Measurements from ENCODE around the gene CCDC38. TPM values are rescaled to one million over a fixed set of nuclear protein-coding genes. Genes with fewer than 3 reads are reported as not detected.

Gene CCDC38
- total RNA-seq, 4 donors from 2014 or later, result 0.17 TPM; not detected in 3

DNA sequence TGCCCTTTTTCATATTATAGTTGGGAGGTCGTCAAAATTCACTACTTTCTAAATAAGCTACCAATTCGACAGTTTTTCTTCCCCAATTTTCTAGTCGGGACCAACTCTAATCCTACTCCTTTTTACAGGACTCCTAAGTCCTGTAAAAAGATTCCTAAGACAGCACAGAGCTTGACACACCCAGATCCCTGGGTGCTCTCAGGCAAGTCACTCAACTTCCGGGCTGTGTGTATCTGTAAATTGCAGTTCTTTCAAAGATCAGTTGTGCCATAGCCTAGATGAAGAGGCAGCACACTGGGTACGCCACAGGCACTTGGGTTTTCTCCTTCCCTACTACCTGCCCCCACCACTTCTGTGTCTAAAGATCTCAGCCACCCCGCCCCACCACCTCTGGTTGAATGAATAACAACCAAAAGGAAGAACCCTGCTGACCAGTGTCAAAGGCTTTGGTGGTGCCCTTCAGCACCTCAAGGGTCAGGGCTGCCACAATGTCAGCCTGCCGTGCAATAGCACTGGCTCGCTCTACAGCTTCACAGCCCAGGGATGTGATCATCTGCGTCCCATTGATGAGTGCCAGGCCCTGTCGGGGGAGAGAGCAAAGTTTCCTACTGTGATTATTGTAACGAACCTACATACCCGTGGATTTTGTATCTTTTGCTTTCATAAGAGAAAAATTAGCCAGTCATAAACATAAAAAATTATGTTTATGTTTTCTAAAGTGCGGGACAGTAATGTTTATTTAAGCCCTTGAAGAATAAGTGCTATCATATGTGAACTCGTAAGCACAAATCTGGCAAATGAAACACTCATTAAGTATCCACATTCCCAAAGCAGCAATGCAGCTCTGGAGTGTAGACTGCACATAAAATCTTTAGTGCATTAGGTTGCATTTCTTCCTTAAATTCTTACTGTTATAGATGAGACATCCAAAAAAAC, 44.5 kb upstream of the CCDC38 start:
- WGBS, result 72% methylated on average over 14 of the region's 14 CpGs
- peak; percentile 57 for DNase-seq (ENCODE audit: extremely low spot score)
- intact Hi-C loops (cut with DNase I), result no loop called here
- H3K4me3 ChIP-seq, result no peak overlapping the region
- H3K27me3 ChIP-seq, result no peaks in the 10 kb centered on the region
- H3K4me1 ChIP-seq, result no peaks in the 10 kb centered on the region
- TF ChIP-seq, protein P1, sequence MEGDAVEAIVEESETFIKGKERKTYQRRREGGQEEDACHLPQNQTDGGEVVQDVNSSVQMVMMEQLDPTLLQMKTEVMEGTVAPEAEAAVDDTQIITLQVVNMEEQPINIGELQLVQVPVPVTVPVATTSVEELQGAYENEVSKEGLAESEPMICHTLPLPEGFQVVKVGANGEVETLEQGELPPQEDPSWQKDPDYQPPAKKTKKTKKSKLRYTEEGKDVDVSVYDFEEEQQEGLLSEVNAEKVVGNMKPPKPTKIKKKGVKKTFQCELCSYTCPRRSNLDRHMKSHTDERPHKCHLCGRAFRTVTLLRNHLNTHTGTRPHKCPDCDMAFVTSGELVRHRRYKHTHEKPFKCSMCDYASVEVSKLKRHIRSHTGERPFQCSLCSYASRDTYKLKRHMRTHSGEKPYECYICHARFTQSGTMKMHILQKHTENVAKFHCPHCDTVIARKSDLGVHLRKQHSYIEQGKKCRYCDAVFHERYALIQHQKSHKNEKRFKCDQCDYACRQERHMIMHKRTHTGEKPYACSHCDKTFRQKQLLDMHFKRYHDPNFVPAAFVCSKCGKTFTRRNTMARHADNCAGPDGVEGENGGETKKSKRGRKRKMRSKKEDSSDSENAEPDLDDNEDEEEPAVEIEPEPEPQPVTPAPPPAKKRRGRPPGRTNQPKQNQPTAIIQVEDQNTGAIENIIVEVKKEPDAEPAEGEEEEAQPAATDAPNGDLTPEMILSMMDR (IDR thresholded peaks at IDR 0.05), result no peak
- no peak for TF ChIP-seq EP300 (IDR thresholded peaks at IDR 0.05)
- TF ChIP-seq POLR2AphosphoS5 (IDR thresholded peaks at IDR 0.05), result no peak
- TF ChIP-seq POLR2A (IDR thresholded peaks at IDR 0.05; ENCODE audit: low read depth), result no peak
- H3K27ac ChIP-seq (replicated peaks in 1 of 4), result no peak overlapping the region
- H3K36me3 ChIP-seq, result no peaks in the 10 kb centered on the region
- H3K9me3 ChIP-seq, result no peaks in the 10 kb centered on the region

DNA sequence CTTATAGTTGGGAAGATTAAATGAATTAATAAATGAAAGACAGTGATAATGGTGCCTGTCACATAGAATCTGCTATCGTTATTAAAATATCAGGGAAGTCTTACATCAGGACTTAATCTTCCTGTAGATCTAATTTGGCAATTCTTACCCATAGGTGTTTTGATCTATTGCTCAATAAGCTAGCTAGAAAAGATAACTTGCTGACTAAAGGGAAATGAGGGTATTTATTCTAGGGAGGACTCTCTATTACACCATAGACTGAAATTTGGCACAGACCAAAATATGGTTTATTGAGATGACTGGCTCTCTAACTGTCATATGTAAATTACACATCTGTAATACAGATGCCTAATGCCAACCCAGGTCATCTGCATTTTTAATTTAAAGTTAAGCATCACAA, 42.3 kb upstream of the CCDC38 start:
- Histone ChIP-seq H3K4me3 (no peak overlapping the region), H3K27me3 (no peaks in the 10 kb centered on the region)
- WGBS, result 93% methylated on average over 1 of the region's 1 CpG

DNA sequence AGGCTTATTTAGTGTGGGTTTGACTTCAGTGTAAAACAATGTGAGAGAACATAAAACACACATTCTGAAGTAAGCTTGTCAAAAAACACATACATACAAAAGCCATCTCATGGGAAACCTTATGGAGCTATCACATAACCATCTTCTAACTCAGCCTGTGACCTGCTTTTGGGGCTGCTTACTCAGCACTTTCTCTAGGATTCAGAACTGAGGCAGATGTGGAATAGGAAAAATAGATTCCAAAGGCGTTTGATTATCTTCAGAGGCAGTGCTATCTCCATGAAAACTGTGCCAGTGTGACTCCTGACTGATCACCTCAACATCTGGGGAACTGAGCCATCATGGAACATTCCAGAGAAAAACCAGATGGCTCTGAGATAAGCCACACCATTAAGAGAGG, 40.2 kb upstream of the CCDC38 start:
- H3K27ac ChIP-seq (replicated peaks in 1 of 4), result no peak overlapping the region
- no peaks in the 10 kb centered on the region for H3K9me3 ChIP-seq
- peak; percentile 62 for DNase-seq (ENCODE audit: extremely low spot score)
- no peak overlapping the region for H3K4me3 ChIP-seq
- no peaks in the 10 kb centered on the region for H3K27me3 ChIP-seq
- no peaks in the 10 kb centered on the region for H3K36me3 ChIP-seq
- no peaks in the 10 kb centered on the region for H3K4me1 ChIP-seq
- intact Hi-C loops (cut with DNase I), result no loop called here
- TF ChIP-seq POLR2AphosphoS5 (IDR thresholded peaks at IDR 0.05) (no peak), POLR2A (IDR thresholded peaks at IDR 0.05; ENCODE audit: low read depth) (no peak)
- TF ChIP-seq, protein P1 (IDR thresholded peaks at IDR 0.05), result no peak
- 62% methylated on average over 1 of the region's 1 CpG for WGBS

More for the DNA sequence above, 42.3 kb upstream of the CCDC38 start:
- Histone ChIP-seq H3K9me3 (no peaks in the 10 kb centered on the region), H3K27ac (replicated peaks in 1 of 4) (no peak overlapping the region), H3K4me1 (no peaks in the 10 kb centered on the region), H3K36me3 (no peaks in the 10 kb centered on the region)
- TF ChIP-seq, protein P1 (IDR thresholded peaks at IDR 0.05), result no peak
- TF ChIP-seq EP300 (IDR thresholded peaks at IDR 0.05) (no peak), POLR2AphosphoS5 (IDR thresholded peaks at IDR 0.05) (no peak), POLR2A (IDR thresholded peaks at IDR 0.05; ENCODE audit: low read depth) (no peak)
- intact Hi-C loops (cut with DNase I), result no loop called here
- no peak for DNase-seq (ENCODE audit: extremely low spot score)

DNA sequence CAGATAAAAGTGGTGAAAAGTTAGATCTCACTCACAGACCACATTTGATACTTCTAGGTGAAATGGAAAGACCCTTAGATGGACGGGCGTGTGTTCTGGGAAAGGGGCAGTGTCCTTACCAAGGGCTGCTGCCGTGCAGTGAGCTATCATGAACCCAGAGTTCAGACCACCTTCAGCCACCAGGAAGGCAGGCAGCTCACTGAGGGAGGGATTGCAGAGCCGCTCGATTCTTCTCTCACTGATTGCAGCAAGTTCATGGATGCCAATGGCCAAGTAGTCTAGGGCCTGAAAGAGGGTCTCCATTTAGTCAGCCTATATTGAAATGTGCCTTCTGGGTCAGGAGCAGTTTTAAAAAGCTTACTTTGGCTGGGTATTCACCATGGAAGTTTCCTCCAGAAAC, 38.0 kb upstream of the CCDC38 start:
- intact Hi-C loops (cut with DNase I), result no loop called here
- TF ChIP-seq POLR2A (IDR thresholded peaks at IDR 0.05; ENCODE audit: low read depth) (no peak), POLR2AphosphoS5 (IDR thresholded peaks at IDR 0.05) (no peak), EP300 (IDR thresholded peaks at IDR 0.05) (no peak)
- TF ChIP-seq, protein P1 (IDR thresholded peaks at IDR 0.05), result no peak
- Histone ChIP-seq H3K27me3 (no peaks in the 10 kb centered on the region), H3K36me3 (no peaks in the 10 kb centered on the region), H3K9me3 (no peaks in the 10 kb centered on the region), H3K4me3 (no peak overlapping the region), H3K4me1 (no peaks in the 10 kb centered on the region), H3K27ac (replicated peaks in 1 of 4) (no peak overlapping the region)
- DNase-seq (ENCODE audit: extremely low spot score), result peak; percentile 57
- WGBS, result 89% methylated on average over 5 of the region's 5 CpGs
